H1 (cell line): ENCODE data around the gene PIAS1. TPM values are rescaled to one million over a fixed set of nuclear protein-coding genes. Genes with fewer than 3 reads are reported as not detected.

Experiments used
- CTCF ChIA-PET: fragments of 300-600 bp; sonication (Branson Sonifier 250); formaldehyde crosslinking; loops from one replicate; lab custom pipeline; 2021; ENCODE audit not compliant: partially characterized antibody; lab: Charles Lee
- POLR2A ChIA-PET: fragments of 300-600 bp; sonication (Branson Sonifier 250); formaldehyde crosslinking; loops from one replicate; lab custom pipeline; 2021; ENCODE audit warnings: inconsistent platforms; ENCODE audit not compliant: partially characterized antibody; lab: Charles Lee
- DNase-seq, 2 experiments: peaks; one replicate each; pipeline versions ENCODE4 v3.0.0 to v3.0.0-alpha.2; 2010 to 2022; ENCODE audit warnings: low spot score in 2 of 2, low read depth in 1 of 2, mixed read lengths in 1 of 2
- FAIRE-seq: peaks from 2 replicates; lab custom pipeline; 2011; peaks lifted over from hg19 to GRCh38; lab: Jason Lieb, UNC
- H2AFZ ChIP-seq: 2 replicates; pipeline ENCODE4 v1.8.1; 2012; ENCODE audit warnings: low read length, inconsistent platforms
- H2AK5ac ChIP-seq: 2 replicates; pipeline ENCODE4 v1.6.1; 2013; ENCODE audit warnings: low read depth, low read length
- H2BK120ac ChIP-seq: replicated peaks from 2 replicates; pipeline ENCODE3; 2013; ENCODE audit warnings: low read depth, low read length, inconsistent platforms
- H2BK12ac ChIP-seq: 2 replicates; pipeline ENCODE4 v1.6.1; 2013; ENCODE audit warnings: low read depth, low read length
- H2BK15ac ChIP-seq: 2 replicates; pipeline ENCODE4 v1.6.1; 2013; ENCODE audit warnings: low read length
- H2BK20ac ChIP-seq: 2 replicates; pipeline ENCODE4 v1.6.1; 2013; ENCODE audit warnings: low read length
- H2BK5ac ChIP-seq: 2 replicates; pipeline ENCODE4 v1.6.1; 2013; ENCODE audit warnings: low read depth, low read length
- H3K14ac ChIP-seq: 2 replicates; pipeline ENCODE4 v1.6.1; 2013; ENCODE audit warnings: inconsistent platforms; ENCODE audit not compliant: insufficient read length
- H3K18ac ChIP-seq: 2 replicates; pipeline ENCODE4 v1.6.1; 2013; ENCODE audit warnings: low read length; ENCODE audit errors: extremely low read depth
- H3K23ac ChIP-seq: 2 replicates; pipeline ENCODE4 v1.6.1; 2013; ENCODE audit warnings: inconsistent platforms; ENCODE audit not compliant: insufficient read length
- H3K23me2 ChIP-seq: 2 replicates; pipeline ENCODE4 v1.6.1; 2013; ENCODE audit warnings: low read depth, low read length
- H3K27ac ChIP-seq: 2 replicates; pipeline ENCODE4 v1.6.1; 2011; ENCODE audit warnings: low read depth, low read length, inconsistent platforms
- H3K27me3 ChIP-seq, 4 experiments: replicated peaks in 1 of 4; 1 replicate in 1 of 4; 2 replicates in 3 of 4; pipeline versions ENCODE4 v1.6.1 to v1.8.1; 2011 to 2013; ENCODE audit warnings: low read length in 3 of 4, mild to moderate bottlenecking in 3 of 4, inconsistent platforms in 2 of 4, mixed read lengths in 2 of 4, moderate library complexity in 1 of 4; ENCODE audit not compliant: control insufficient read depth in 3 of 4, insufficient read depth in 3 of 4; ENCODE audit errors: extremely low read depth in 1 of 4
- H3K36me3 ChIP-seq, 4 experiments: 2 replicates each; pipeline versions ENCODE4 v1.6.1 to v1.8.1; 2011 to 2013; ENCODE audit warnings: mild to moderate bottlenecking in 4 of 4, low read length in 3 of 4, moderate library complexity in 2 of 4, control low read depth in 1 of 4, inconsistent platforms in 1 of 4; ENCODE audit not compliant: insufficient read depth in 4 of 4, control insufficient read depth in 2 of 4
- H3K4ac ChIP-seq: replicated peaks from 2 replicates; pipeline ENCODE3; 2013; ENCODE audit warnings: low read length, low read depth, mixed read lengths, inconsistent platforms; ENCODE audit not compliant: insufficient read length
- H3K4me1 ChIP-seq, 4 experiments: replicated peaks in 1 of 4; 1 replicate in 1 of 4; 2 replicates in 3 of 4; pipeline versions ENCODE4 v1.6.1 to v1.8.1; 2011 to 2013; ENCODE audit warnings: low read length in 3 of 4, inconsistent platforms in 2 of 4, mixed read lengths in 1 of 4; ENCODE audit not compliant: insufficient read depth in 4 of 4, control insufficient read depth in 3 of 4
- H3K4me2 ChIP-seq, 2 experiments: 2 replicates each; pipeline versions ENCODE4 v1.6.1 to v1.8.1; 2011 to 2013; ENCODE audit warnings: low read depth in 2 of 2, low read length in 2 of 2, control low read depth in 1 of 2, inconsistent platforms in 1 of 2, mild to moderate bottlenecking in 1 of 2; ENCODE audit not compliant: insufficient read depth in 1 of 2
- H3K4me3 ChIP-seq, 4 experiments: fragments of 200-600, 300-600 bp in 1 of 4; sonication (generic), shearing (Covaris generic), sonication (Bioruptor Twin) in 1 of 4; 2 replicates each; pipeline versions ENCODE4 v1.5.1 to v1.8.1; 2011 to 2016; ENCODE audit warnings: low read length in 4 of 4, low read depth in 3 of 4, control low read depth in 2 of 4, inconsistent platforms in 2 of 4, mild to moderate bottlenecking in 2 of 4, mixed read lengths in 1 of 4, moderate library complexity in 1 of 4; ENCODE audit not compliant: insufficient read depth in 2 of 4; ENCODE audit errors: extremely low read depth in 1 of 4
- H3K56ac ChIP-seq: replicated peaks from 2 replicates; pipeline ENCODE3; 2013; ENCODE audit warnings: low read depth, mild to moderate bottlenecking, mixed read lengths, low read length, inconsistent platforms; ENCODE audit not compliant: insufficient read length
- H3K79me1 ChIP-seq: 2 replicates; pipeline ENCODE4 v1.6.1; 2013; ENCODE audit warnings: low read depth, low read length, control low read depth
- H3K79me2 ChIP-seq, 2 experiments: 2 replicates each; pipeline versions ENCODE4 v1.6.1 to v1.8.1; 2012 to 2013; ENCODE audit warnings: low read length in 2 of 2, mild to moderate bottlenecking in 2 of 2, inconsistent platforms in 1 of 2; ENCODE audit not compliant: insufficient read depth in 2 of 2, control insufficient read depth in 1 of 2
- H3K9ac ChIP-seq, 4 experiments: replicated peaks in 1 of 4; 1 replicate in 1 of 4; 2 replicates in 3 of 4; pipeline versions ENCODE4 v1.6.1 to v1.8.1; 2011 to 2013; ENCODE audit warnings: low read depth in 3 of 4, low read length in 3 of 4, control low read depth in 2 of 4, mild to moderate bottlenecking in 2 of 4, moderate library complexity in 2 of 4, inconsistent platforms in 1 of 4; ENCODE audit errors: extremely low read depth in 1 of 4
- H3K9me3 ChIP-seq, 2 experiments: 2 replicates each; pipeline versions ENCODE4 v1.6.1 to v1.8.1; 2012 to 2013; ENCODE audit warnings: mild to moderate bottlenecking in 2 of 2, moderate library complexity in 2 of 2, control low read depth in 1 of 2, inconsistent platforms in 1 of 2, low read depth in 1 of 2, low read length in 1 of 2, mixed read lengths in 1 of 2; ENCODE audit not compliant: insufficient read depth in 2 of 2
- H4K20me1 ChIP-seq, 2 experiments: replicated peaks in 1 of 2; 2 replicates each; pipeline versions ENCODE3 to v1.8.1; 2011 to 2013; ENCODE audit warnings: inconsistent platforms in 2 of 2, low read length in 2 of 2, mild to moderate bottlenecking in 1 of 2; ENCODE audit not compliant: insufficient read depth in 2 of 2, control insufficient read depth in 1 of 2
- H4K5ac ChIP-seq: 2 replicates; pipeline ENCODE4 v1.6.1; 2013; ENCODE audit warnings: low read length, low read depth, mixed read lengths, inconsistent platforms; ENCODE audit not compliant: insufficient read length
- H4K8ac ChIP-seq: 2 replicates; pipeline ENCODE4 v1.8.0; 2013; ENCODE audit warnings: mild to moderate bottlenecking, moderate library complexity, low read length, inconsistent platforms; ENCODE audit not compliant: insufficient read depth; ENCODE audit errors: extremely low read depth
- H4K91ac ChIP-seq: replicated peaks from 2 replicates; pipeline ENCODE3; 2013; ENCODE audit warnings: low read length, mixed read lengths, inconsistent platforms; ENCODE audit not compliant: insufficient read length
- CREB1 ChIP-seq: IDR thresholded peaks from 2 replicates; pipeline ENCODE4 v1.6.1; 2012; ENCODE audit warnings: inconsistent platforms
- JUN ChIP-seq: IDR thresholded peaks from 2 replicates; pipeline ENCODE4 v1.6.1; 2011; ENCODE audit warnings: low read depth, mild to moderate bottlenecking, improper control_type of control experiment, low read length
- KDM4A ChIP-seq: IDR thresholded peaks from one replicate; pipeline ENCODE4 v1.7.1; 2012; ENCODE audit warnings: low read depth, mild to moderate bottlenecking, moderate library complexity, low read length, inconsistent platforms; ENCODE audit not compliant: severe bottlenecking
- NRF1 ChIP-seq: IDR thresholded peaks from 2 replicates; pipeline ENCODE4 v1.6.1; 2011; ENCODE audit warnings: mild to moderate bottlenecking, low read depth, low read length, improper control_type of control experiment
- TAF7 ChIP-seq: optimal IDR thresholded peaks from 2 replicates; pipeline ENCODE3; 2011; ENCODE audit warnings: low read depth, mild to moderate bottlenecking, inconsistent platforms, low read length, moderate library complexity, borderline replicate concordance
- YY1 ChIP-seq: IDR thresholded peaks from 2 replicates; pipeline ENCODE4 v1.6.1; 2011; ENCODE audit warnings: low read depth, mild to moderate bottlenecking, low read length
- WGBS, 2 experiments: shearing (Covaris generic) in 1 of 2; methylation state at CpG; one replicate each; pipeline versions ENCODE4 v1.1.6 to v1.1.7; 2013 to 2015; ENCODE audit warnings: low lambda C conversion rate in 2 of 2, mixed read lengths in 2 of 2, inconsistent platforms in 1 of 2, low coverage in 1 of 2, missing lambda C conversion rate in 1 of 2; ENCODE audit not compliant: insufficient replicate concordance in 2 of 2, insufficient coverage in 1 of 2, insufficient read length in 1 of 2; ENCODE audit errors: extremely low coverage in 1 of 2, missing lambda C conversion rate in 1 of 2; 5-methylcytosine and 5-hydroxymethylcytosine counted together
- polyA plus RNA-seq, 7 experiments: library from polyadenylated mRNA; depleted of rRNA in 3 of 7; stranded (reverse) in 5 of 7; unstranded in 2 of 7; fragments of >200 nt in 5 of 7; fragments of 200-250 nt in 2 of 7; gene quantifications; 1 replicate in 5 of 7; 2 replicates in 1 of 7; 4 replicates in 1 of 7; pipeline versions ENCODE4 v1.2.1 to v1.2.3, GENCODE V29; 2011 to 2013; ENCODE audit warnings: missing spikeins in 2 of 7, mixed read lengths in 2 of 7
- total RNA-seq: library from RNA; stranded (reverse); fragmentation: NEBNext Ultra II Directional; extraction: Animal tissue kit (Norgen Biotek cat#: 25700); gene quantifications from 2 replicates; pipeline ENCODE4 v1.2.1, GENCODE V29; 2021

Gene PIAS1
- total and polyA plus RNA-seq, 2 of the 8 experiments (the other 6 are each of a cell fraction or from before 2014, with no cell fraction given) = 30.8 to 34.5 TPM

- ChIA-PET POLR2A (interaction anchor here (1.8 kb wide), 1 partner anchor 18 kb away, joined by 5 read pairs; no protein-coding TSS in a partner anchor), CTCF (interaction anchor here (0.8 kb wide), 1 partner anchor 11 kb away, joined by 3 read pairs; no protein-coding TSS in a partner anchor)
- WGBS, 2 experiments = 92% methylated on average over 4 of the region's 4 CpGs; no CpG with 5 or more reads in 1 of the 2 experiments
- Histone ChIP-seq H4K8ac (no peak overlapping the region), H3K9me3 (no peaks in the 10 kb centered on the region), H3K9ac (no peak overlapping the region), H3K79me1 (0 out of 2 replicates have a peak, but pooled peaks cover 2% of the 10 kb centered on the region), H2BK15ac (no peak overlapping the region), H3K27me3 (no peaks in the 10 kb centered on the region), H3K36me3 (peaks cover 0 to 4% (median 0%) of the 10 kb centered on the region in 4 experiments; a peak in 2 of 8 replicates), H4K20me1 (peaks cover 5 to 6% of the 10 kb centered on the region in 2 experiments), H3K27ac (no peak overlapping the region), H3K4me2 (no peak overlapping the region), H3K4ac (no peak overlapping the region), H2BK120ac (no peak overlapping the region), H3K23me2 (no peaks in the 10 kb centered on the region), H3K79me2 (peaks cover 0 to 98% of the 10 kb centered on the region in 2 experiments; a peak in 3 of 4 replicates), H2BK12ac (no peak overlapping the region), H4K91ac (no peak overlapping the region), H2AK5ac (no peak overlapping the region), H3K14ac (no peak overlapping the region), H2AFZ (no peak overlapping the region), H3K56ac (no peak overlapping the region), H4K5ac (no peak overlapping the region), H3K4me3 (no peak overlapping the region), H3K18ac (no peak overlapping the region), H2BK20ac (no peak overlapping the region), H2BK5ac (no peak overlapping the region), H3K4me1 (peaks cover 0 to 6% (median 0%) of the 10 kb centered on the region in 4 experiments; a peak in 3 of 7 replicates), H3K23ac (no peak overlapping the region)
- FAIRE-seq = no peak
- no peak for DNase-seq
- TF ChIP-seq JUN = no peak
- TF ChIP-seq TAF7 = no peak
- TF ChIP-seq YY1 = no peak
- TF ChIP-seq NRF1 = no peak
- no peak for TF ChIP-seq KDM4A
- TF ChIP-seq CREB1 = no peak
- TF ChIP-seq, all 59 proteins: peak for 0
Measured at GRCh38 chr15:68081869-68082505, 27.9 kb downstream of the PIAS1 start.
